Fibroblast of pulmonary artery (primary cell): ENCODE measurements around the gene GATA3.

Experiments
- DNase-seq: peaks from one replicate; pipeline ENCODE4 v3.0.0-alpha.2; 2010; ENCODE audit warnings: low read depth
- H3K4me3 ChIP-seq: replicated peaks from 2 replicates; pipeline ENCODE4 v1.5.1; 2011; ENCODE audit warnings: low read depth, mild to moderate bottlenecking, control low read depth, low read length, moderate library complexity
- CTCF ChIP-seq: IDR thresholded peaks from 2 replicates; pipeline ENCODE4 v1.5.1; 2011; ENCODE audit warnings: mild to moderate bottlenecking, control low read depth, low read length, inconsistent platforms; ENCODE audit errors: missing control alignments

The GATA3 gene

DNA sequence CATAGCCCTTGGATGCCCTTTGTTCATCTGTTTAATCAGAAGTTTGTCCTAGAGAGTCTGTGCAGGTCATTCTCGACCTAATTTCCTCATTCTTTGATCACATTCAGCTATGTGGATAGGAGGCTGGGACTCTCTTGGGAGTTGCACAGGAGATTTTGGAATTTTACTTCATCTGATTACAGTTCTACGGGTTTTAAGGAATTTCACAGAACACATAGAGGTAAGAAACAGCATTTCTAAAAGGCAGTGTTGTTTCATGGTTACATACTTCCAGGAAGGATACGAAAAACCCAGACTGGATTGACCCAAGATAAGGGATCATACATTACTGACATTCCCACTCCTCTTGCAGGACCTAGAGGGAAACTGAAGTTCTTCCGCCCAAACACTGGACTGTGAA lies 45.9 kb downstream of the GATA3 start:
- DNase-seq, result no peak
- no peak for TF ChIP-seq CTCF
- no peak overlapping the region for H3K4me3 ChIP-seq

DNA sequence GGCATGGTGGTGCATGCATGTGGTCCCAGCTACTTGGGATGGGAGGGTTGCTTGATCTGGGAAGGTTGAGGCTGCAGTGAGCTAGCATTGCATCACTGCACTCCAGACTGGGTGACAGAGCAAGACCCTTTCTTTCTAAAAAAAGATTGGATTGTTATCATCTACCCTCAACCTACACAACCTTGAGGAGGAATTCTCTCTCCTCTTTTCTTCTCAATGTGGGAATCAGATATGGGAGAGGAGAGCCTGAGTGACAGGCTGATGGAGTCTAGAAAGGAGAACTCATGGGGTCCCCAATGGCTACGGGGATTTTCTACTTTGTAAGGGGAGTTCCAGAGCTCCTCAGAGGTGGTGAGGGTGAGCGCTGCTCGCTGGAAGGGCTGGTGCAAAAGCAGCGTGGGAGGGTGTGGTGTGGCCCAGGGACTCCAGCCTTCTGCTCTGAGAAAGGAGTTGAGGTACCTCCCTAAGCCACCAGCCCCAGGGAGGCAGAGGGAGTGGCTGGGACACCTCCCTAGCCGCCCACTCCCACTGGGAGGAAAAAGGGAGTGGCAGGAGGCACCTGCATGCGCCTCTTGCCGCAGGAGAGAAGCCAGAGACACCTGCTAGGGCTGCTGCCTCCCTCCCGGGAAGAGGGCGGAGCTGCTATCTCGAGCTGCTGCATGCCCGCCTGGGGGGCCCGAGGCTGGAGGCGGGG lies 48.4 kb downstream of the GATA3 start:
- no peak overlapping the region for H3K4me3 ChIP-seq
- TF ChIP-seq CTCF, result no peak
- DNase-seq, result no peak

DNA sequence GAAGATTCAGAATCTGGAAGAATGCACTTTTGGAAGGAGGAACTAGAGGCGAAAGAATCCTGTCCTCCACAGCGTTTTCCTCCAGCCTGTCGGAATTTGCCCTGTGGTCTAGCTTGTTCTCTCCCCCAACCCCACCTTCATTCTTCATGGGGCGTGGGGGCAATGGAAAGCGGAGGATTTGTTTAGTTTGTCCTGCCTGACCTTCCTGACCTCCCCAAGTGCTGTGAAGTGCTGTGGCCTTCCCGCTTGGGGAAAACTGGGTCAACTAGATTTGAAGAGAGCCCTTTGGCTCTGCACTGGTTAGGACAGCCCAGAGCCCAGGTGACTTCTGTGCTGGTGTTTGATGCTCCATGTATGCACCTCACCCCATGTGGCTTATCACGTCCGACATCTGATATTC lies 49.1 kb downstream of the GATA3 start:
- no peak for DNase-seq
- no peak for TF ChIP-seq CTCF
- no peak overlapping the region for H3K4me3 ChIP-seq

GRCh38 chr10:8104005-8104404 lies 49.5 kb downstream of the GATA3 start:
- no peak overlapping the region for H3K4me3 ChIP-seq
- TF ChIP-seq CTCF, result no peak
- no peak for DNase-seq

DNA sequence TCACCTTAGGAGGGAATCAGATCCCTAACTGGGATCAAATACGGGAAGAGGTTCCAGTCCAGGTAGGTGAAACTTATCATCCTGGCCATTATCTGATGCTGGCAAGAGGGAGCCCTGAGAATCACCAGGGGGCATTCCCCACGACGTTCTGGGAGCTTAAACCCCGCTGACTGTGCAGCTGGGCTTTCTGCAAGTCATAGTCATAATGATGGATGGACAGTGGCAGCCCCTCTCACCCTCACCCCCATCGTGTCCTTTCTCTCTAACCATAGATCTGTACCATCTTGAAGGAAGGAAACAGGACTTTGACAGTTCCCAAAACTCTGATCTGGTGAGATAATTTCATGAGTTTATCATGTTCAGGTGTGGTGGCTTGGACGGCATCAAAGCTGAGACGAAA lies 50.2 kb downstream of the GATA3 start:
- H3K4me3 ChIP-seq, result no peak overlapping the region
- no peak for DNase-seq
- TF ChIP-seq CTCF, result no peak

- H3K4me3 ChIP-seq, result no peak overlapping the region
- TF ChIP-seq CTCF, result no peak
- DNase-seq, result no peak
Observed at GRCh38 chr10:8105932-8106331, 51.4 kb downstream of the GATA3 start.

DNA sequence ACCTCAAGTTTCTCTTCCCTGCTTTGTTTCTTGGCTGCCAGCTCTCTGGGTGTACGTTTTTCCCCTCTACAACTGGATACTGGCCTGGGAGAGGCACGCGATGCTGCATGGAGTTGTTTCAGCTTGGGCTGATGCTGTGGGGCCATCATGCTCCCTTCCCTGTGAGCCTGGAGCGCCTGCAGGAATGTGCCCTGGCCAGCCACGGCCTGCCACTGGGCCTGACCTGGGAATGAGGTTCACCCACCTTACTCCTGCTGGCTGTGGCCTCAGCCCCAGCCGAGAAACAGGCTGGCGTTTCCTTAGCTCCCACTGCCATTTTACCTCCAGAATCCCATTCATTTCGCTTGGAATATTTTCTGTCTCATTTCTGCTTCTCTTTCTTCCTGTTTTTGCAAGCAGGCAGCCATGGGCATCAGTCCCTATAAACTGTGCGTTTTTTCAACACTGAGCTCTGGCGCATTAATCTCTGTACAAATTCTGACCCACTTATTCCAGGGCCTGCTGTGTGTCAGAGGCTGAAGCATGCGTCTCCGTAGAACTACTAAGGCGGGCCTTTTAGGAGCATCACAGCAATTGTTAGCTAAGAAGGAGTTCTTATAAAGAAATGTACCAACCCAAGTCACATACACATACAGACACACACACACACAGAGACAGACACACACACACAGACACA lies 57.9 kb downstream of the GATA3 start:
- TF ChIP-seq CTCF, result no peak
- DNase-seq, result no peak

More for the DNA sequence above, 57.9 kb downstream of the GATA3 start:
- no peak overlapping the region for H3K4me3 ChIP-seq
